Prostate gland (tissue), 2 donors: ENCODE data around the gene NEDD8.

Experiments
- CTCF ChIP-seq, 4 experiments: fragments of 200-600 bp in 2 of 4; fragments of 450-650 bp in 2 of 4; sonication (generic) in 2 of 4; IDR thresholded peaks; 1 replicate in 3 of 4; 2 replicates in 1 of 4; pipeline ENCODE4 v1.5.1; 2016 to 2019; ENCODE audit warnings: antibody characterized with exemption in 4 of 4, mild to moderate bottlenecking in 2 of 4, moderate library complexity in 2 of 4
- POLR2A ChIP-seq: fragments of 450-650 bp; IDR thresholded peaks from one replicate; pipeline ENCODE4 v1.6.1; 2016; ENCODE audit warnings: antibody characterized with exemption, mild to moderate bottlenecking

DNA sequence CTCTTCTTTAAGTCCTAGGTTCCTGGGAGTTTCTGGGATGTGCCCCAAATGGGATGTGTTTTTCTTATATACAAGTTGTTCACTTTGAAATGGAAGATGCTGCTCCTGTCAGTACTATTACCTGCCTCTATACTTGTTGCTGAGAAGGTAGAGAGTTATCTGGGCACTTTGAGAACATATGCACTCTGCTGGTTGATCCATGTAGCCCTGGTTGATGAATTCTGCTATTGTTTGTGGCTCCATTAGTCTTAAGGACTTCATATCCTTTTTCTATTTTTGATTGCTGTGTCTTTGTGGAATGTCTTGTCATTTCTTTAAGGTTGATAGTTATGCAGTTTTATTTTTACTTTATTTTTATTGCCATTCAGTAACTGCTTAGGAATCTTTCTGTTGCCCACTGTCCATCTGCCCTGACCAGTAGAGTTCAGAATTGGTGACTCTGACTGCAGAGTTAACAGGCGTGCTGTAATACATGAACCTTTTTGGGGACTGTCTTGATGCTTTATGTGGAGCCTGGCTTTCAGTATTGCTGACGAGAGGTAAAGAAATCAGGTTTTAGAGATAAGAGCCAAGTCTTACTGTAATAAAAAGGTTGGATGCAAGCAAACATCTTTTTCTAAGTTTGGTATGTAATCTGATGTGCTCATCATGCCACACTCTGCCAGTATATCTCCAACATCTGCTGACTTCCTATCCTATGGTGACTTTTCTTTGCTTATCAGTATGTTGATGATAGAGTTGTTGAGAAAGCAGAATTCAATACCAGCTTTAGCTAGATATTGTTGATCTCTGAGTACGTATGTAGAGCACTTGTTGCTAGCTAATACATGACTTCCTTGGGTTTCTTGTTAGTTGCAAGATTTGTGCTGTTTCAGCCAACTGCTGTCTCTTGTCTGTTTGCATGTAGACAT lies 2.2 kb upstream of the NEDD8 start:
- TF ChIP-seq CTCF (IDR thresholded peaks at IDR 0.05) (no peak), POLR2A (no peak)
